DMS153 treated with DMSO at 0.1 percent for 48 hours (cell line): ENCODE results near the gene EPN3.

Experiments used
- DNase-seq: peaks from one replicate; lab custom pipeline; 2025; ENCODE audit not compliant: unreplicated experiment; lab: John Stamatoyannopoulos, UW

The EPN3 gene

DNA sequence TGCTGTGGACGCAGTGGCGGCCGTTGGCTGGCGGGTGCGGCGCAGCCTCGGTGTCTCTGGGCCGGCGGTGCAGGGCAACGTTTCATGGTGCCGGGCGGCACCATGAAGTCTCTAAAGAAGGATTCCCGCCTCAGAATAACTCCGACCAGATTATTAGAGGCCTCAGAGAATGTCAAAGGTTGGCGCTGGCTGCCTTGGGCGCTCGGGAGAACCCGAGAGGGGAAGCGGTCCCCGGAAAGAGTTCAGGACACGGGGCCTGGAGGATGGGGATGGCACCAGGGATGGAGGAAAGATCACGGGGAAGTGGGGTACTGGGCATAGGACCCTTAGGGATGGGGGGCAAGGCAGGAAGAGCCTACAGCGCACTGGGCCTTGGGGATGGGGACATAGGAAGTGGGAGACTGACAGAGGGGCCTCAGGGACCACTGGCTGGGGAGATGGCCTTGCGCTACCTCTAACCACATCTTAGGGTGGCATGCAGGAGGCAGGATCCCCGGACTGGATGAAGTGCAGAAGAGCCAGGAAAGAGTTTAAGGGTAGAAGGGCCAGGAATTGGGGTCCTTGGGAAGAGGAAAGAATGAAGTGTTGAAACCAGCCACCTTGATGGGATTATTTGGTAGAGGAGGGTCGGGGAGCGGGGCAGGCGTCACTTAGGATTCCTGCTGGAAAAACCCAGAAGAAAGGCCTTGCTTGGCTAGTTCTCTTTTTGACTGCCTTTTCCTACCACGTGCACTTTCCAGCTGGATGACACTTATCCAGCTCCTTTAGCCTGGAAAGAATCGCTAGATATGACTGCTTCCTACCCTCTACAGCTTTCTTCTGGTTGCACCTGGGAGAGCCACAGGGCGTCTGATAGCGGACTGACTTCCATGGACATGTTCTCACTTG is 23.7 kb upstream of the EPN3 start:
- DNase-seq: no peak

DNA sequence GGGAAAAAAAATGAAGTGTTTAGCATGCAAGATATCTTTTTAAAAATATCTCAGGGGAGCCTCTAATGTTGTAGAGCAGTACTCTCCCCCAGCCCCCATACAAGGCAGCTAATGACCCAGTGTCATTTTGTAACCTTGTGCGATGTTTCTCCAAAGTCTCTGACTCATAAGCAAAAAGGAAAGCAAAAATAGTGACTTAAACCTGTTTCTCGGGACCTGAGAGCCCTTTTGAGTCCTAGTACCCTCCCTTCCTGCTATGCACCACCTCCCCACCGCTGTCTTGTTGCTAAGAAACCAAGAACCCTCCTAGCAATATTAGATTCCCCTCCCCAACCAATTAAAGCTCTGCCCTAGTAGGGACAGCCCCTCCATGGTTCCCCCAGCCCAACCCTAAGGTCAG is 21.5 kb upstream of the EPN3 start:
- no peak for DNase-seq

- no peak for DNase-seq
Measured at GRCh38 chr17:50513495-50513894, 19.0 kb upstream of the EPN3 start.

GRCh38 chr17:50514388-50514787 is 18.1 kb upstream of the EPN3 start:
- DNase-seq: no peak

- no peak for DNase-seq
Measured at GRCh38 chr17:50514936-50515702, 17.4 kb upstream of the EPN3 start.

DNA sequence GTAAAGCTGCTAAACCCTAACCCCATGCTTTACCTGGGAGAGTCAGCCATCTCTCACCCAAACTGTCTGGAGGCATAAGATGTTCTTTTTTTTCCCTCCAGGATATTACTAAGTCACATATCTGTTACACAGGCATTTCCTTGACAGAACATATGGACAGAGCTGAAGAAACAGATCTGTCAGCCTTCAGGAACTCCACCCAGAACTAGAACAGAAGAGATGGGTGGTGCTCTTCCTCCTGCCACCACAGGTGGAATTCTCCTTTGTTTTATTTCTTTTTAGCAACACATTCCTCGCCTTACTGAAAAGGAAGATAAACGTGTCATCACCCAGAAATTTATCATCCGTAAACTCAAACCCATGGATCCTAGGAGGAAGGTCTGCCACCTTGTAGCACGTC is 15.5 kb upstream of the EPN3 start:
- DNase-seq: no peak

DNA sequence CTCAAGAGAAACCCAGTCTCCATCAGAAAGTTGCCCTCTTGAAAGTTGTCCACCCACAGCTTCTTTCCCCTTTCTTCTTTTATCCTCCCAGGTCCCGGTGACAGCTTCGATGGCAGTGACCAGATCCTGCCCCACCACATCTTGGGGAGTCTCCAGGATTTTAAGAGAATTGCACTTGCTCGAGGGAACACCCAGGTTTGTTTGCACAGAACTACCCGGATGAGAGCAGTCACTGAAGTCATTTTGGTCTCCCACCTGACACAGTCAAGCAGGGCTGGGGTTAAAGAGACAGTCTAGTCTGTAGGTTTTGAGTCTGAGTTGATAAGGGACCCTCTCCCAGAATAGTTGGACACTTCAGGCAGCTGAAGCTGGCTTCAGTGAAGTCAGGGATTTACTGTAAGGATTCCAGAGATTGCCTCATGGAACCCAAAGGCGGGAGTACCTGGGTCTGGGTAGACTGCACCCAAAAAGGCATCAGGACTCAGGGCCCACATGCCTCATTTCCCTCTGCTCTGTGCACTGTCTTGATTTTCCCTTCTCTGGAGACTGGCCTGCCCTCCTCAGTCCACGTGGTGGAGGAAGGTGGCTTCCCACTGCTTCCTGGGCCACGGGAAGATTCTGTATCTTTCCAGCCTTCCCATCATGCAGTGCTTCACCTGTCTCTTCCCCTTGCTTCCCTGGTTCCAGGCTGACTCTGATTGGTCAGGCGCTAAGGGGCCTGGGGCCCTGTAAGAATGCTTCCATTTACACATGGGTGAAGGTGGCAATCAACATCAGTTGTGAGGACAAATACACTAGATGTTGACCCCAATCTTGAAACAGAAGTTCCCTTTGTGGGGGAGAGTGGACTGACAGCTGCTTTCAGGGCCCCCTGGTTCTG is 14.8 kb upstream of the EPN3 start:
- no peak for DNase-seq

DNA sequence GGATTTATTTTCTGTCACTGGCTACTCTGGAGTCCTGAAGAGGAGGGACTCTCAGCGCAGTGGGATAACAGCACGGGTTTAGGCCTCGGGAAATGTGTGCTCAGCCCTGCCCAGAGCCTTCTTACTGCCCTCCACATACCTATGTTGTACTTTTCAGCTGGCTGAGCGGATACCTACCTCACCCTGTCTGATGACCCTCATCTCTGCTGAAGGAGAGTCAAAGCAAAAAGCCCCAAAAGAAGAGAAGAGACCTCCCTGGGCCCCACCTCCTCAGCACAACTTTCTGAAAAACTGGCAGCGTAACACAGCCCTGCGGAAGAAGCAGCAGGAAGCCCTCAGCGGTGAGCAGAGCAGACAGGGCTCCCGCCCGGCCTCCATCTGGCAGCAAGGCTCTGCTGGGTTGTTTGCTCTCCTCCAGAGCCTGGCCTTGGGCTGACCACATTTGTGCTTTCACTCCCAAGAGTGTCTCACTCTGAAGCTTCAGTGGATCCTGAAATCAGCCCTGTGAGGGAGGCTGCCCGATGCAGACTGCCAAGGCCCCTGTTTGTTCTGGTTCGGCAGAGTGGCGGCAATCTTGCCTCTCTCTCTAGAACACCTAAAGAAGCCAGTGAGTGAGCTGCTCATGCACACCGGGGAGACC is 14.0 kb upstream of the EPN3 start:
- no peak for DNase-seq

DNA sequence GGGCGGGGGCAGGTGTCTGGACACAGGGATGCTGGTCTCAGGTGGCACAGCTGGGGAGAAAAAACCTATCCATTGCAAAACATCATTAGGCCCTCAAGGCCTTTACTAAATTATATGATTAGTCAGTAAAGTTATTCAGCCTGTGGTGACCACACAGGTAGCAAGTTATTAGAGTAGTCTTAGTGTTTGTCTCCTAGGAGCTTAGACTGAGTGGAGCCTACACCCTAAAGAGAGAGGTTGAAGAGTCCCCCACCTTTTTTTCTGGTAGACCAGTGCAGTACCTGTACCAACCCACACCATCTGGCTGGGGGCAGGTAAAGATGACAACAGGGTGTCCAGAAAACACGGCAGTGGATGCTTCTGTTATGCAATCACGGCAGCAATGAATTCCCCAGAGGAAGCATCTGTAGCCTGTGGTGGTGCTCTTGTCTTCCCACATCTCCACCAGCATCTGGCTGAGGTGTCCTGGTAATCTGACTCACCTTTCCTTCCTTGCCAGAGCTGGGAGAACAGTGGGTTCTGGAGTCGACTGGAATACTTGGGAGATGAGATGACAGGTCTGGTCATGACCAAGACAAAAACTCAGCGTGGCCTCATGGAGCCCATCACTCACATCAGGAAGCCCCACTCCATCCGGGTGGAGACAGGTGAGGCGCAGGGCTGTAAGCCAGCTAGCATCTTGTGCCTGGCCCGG is 13.2 kb upstream of the EPN3 start:
- DNase-seq: no peak

DNA sequence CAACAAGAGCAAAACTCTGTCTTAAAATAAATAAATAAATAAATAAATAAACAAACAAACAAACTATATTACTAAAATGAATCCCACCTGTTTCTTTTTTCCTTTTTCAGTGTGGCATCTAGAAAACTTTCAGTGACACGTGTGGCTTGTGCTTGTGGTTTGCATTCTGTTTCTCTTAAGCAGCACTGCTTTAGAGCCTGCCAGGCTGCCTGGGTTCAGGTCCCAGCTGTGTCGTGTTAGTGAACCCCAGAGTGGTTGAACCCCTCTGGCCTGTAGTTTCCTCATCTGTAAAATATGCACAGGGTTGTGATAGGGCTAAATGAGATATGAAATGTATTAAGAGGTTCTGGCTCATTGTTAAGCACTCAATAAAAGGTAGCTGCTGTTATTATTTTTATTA is 12.1 kb upstream of the EPN3 start:
- DNase-seq: no peak

GRCh38 chr17:50521514-50521913 is 11.0 kb upstream of the EPN3 start:
- DNase-seq: no peak

GRCh38 chr17:50522766-50523165 is 9.8 kb upstream of the EPN3 start:
- DNase-seq: no peak

DNA sequence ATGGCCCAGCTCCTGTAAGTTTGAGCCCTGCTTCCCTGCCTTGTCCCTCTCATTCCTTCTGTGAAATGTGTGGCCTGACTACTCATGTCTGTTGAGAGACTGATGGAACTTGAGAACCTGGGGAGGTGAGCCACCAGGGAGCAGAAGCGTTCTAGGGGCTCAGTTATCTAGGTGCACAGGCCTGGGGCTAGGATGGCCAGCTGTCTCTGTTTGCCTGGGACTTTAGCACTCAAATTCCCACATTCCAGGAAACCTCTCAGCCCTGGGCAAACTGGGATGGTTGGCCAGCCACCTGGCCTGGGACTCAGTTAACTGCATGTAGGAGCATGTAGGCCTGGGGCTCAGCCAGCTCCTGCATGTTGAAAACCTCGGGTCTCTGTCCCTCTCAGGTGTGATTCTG is 9.3 kb upstream of the EPN3 start:
- no peak for DNase-seq

GRCh38 chr17:50524838-50525237 is 7.7 kb upstream of the EPN3 start:
- DNase-seq: no peak

DNA sequence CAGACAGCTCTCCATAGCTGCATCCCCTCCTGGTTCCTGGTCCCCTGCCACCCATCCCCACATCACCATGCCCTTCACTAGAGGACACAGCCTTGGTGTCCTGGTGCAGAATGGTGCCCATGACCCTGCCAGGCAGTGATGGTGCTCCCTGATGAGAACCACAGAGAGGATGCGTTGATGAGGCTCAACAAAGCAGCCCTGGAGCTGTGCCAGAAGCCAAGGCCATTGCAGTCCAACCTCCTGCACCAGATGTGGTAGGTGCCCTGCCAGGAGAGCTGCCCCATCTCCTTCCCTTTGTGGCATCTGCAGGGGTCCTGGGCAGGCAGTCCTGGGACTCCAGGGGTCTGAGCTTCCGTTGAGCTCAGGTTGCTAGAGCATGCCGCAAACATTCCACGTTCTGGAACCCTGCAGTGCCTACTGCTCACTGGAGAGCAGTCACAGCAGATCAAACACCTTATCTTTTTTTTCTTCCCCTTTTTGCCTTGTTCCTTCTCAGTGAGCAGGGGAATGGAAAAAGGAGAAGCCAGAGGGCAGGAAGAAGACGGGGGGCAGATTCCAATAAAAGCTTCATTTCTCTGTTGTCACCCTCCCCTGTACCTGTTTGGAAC is 5.3 kb upstream of the EPN3 start:
- DNase-seq: no peak

- no peak for DNase-seq
Measured at GRCh38 chr17:50527949-50528474, 4.5 kb upstream of the EPN3 start.

- no peak for DNase-seq
Measured at GRCh38 chr17:50529849-50530248, 2.7 kb upstream of the EPN3 start.

DNA sequence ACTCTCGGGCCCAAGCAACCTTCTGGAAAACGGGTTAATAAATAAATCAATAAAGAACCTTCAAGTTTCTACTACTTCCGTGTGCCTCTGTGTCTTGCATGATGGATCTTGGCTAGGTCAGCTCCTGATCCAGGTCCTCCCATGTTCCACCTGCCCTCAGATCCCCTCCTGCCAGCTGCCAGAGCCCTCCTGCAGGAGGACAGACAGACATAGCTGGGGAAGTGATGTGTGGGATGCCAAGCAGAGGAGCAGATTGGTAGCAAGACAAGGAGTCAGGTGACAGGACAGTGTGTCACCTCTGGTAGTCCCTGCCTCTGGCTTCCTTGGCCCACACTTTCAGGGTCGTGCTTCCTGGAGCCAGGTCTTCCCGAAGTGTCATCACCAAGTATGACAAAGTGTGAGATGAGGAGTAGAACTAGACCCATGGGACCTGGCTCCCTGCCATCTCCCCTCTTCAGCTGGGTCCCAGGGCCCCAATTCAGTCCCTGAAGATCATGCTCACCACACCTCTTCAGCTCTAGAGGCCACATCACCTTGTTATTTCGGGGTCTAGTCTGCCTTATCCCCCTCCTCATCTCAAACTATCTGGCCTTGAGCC is 1.0 kb upstream of the EPN3 start:
- no peak for DNase-seq

DNA sequence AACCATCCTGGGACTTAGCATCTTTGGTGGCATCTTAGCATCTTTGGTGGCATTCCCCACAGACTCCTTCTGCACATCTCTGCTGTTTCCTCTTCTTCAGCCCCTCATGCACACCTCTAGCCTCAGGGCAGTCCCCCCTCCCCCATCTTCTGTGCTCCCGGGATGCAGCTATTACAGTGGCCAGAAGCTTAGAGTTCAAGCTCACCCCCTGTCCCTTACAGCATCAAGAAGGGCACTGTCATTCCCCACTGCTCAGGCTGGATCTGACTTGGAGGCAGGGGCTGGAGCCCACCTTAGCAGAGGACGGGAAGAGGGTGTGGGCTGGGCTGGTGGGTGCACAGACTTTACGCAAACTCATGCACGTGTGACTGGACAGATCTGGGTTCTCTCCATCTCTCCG is 650 bp downstream of the EPN3 start:
- DNase-seq: no peak
